ENCODE data around the gene LTC4S. TPM values are rescaled to one million over a fixed set of nuclear protein-coding genes. Genes with fewer than 3 reads are reported as not detected.

The LTC4S gene
- total and polyA plus RNA-seq, 9 of the 15 experiments (the other 6 are each of a cell fraction or from before 2014, with no cell fraction given): 0.17 to 0.77 (median 0.75) TPM; not detected in 6

GRCh38 chr5:179841621-179842020 lies 47.8 kb downstream of the LTC4S start:
- Histone ChIP-seq H4K20me1 (replicated peaks; ENCODE audit: control insufficient read depth, insufficient read depth, low read length) (no peaks in the 10 kb centered on the region; the same call in 1 of the 2 replicates), H3K4me3 (no peak overlapping the region), H3K4me1 (replicated peaks in 1 of 2; ENCODE audit: control insufficient read depth in 2 of 2, insufficient read depth in 2 of 2, low read length in 2 of 2) (peaks cover 0 to 7% of the 10 kb centered on the region in 2 experiments; a peak in 3 of 5 replicates), H3K27ac (ENCODE audit: extremely low read depth, low read depth, low read length) (no peak overlapping the region), H3K27me3 (ENCODE audit: control insufficient read depth in 2 of 2, insufficient read depth in 2 of 2, low read length in 2 of 2) (no peaks in the 10 kb centered on the region), H3K79me2 (ENCODE audit: control insufficient read depth, insufficient read depth, low read length) (no peaks in the 10 kb centered on the region), H2AFZ (ENCODE audit: low read depth, low read length) (no peak overlapping the region), H3K9ac (ENCODE audit: insufficient read depth in 1 of 2, low read depth in 2 of 2, low read length in 2 of 2) (no peak overlapping the region), H3K9me3 (replicated peaks; ENCODE audit: control insufficient read depth, insufficient read depth, low read depth, low read length) (no peaks in the 10 kb centered on the region), H3K4me2 (ENCODE audit: insufficient read depth, low read length) (no peak overlapping the region), H3K36me3 (ENCODE audit: control insufficient read depth, insufficient read depth, low read length) (peaks cover 45% of the 10 kb centered on the region; the same call in 2 of the 3 replicates), H3K9me1 (ENCODE audit: control insufficient read depth, insufficient read depth, low read length) (no peaks in the 10 kb centered on the region)
- in situ Hi-C loops (cut with MboI): no loop called here
- no peak for FAIRE-seq
- intact Hi-C loops (cut with micrococcal nuclease): no loop called here
- no peak for ATAC-seq
- POLR2A ChIA-PET: interaction anchor here (1.0 kb wide), 1 partner anchor 234 kb away, joined by 3 read pairs; no protein-coding TSS in a partner anchor
- WGBS (ENCODE audit: insufficient coverage, low coverage, missing lambda C conversion rate): 86% methylated on average over 9 of the region's 9 CpGs
- no TSS peak for BruUV-seq (replicated peaks)
- CTCF ChIA-PET (ENCODE audit: low intra/inter-chr PET ratio): no interaction called here
- DNase-seq (ENCODE audit: extremely low read depth in 1 of 4, low spot score in 3 of 4): no peak
- TF ChIP-seq MTA1 (IDR thresholded peaks at IDR 0.05; ENCODE audit: borderline replicate concordance) (no peak), HCFC1 (IDR thresholded peaks at IDR 0.05; ENCODE audit: low read depth, low read length) (no peak), KAT2B (IDR thresholded peaks at IDR 0.05; ENCODE audit: low read depth, low read length) (no peak)

MicroRNAs encoded within 50 kb of the gene (microRNA counts, 767-probe panel; counts per million panel counts)
- microRNA hsa-miR-1229: not detected

Small RNA genes lying within 50 kb of the gene (microRNA-seq; reads per million reads assigned to microRNA genes)
- gene MIR1229 (ENCODE audit: borderline microRNAs expressed): 1.5 reads per million, percentile 19 among the genes with 10 or more reads in this experiment

Small RNA genes lying within 50 kb of the gene (small RNA-seq; reads per million reads assigned to genes)
- not detected for gene MIR1229

Other genes with a start within 250 kb of the LTC4S start
Only the 7 nearest of the 9 such genes appear.
- not detected in 2 replicates for gene CBY3, start 113.0 kb upstream of the LTC4S start, total RNA-seq (2014; rRNA removed)
- gene CBY3, start 113.0 kb upstream of the LTC4S start, total RNA-seq (2014; rRNA removed; fragmentation: Illumina TruSeq; extraction: Trizol): not detected in 2 replicates
- not detected in 2 replicates for gene CBY3, start 113.0 kb upstream of the LTC4S start, total RNA-seq (2015; rRNA removed; fragmentation: Illumina TruSeq; extraction: Trizol)
- gene CBY3, start 113.0 kb upstream of the LTC4S start, total RNA-seq (2021): not detected in 2 replicates
- not detected in 2 replicates for gene CBY3, start 113.0 kb upstream of the LTC4S start, polyA plus RNA-seq (2011; rRNA removed)
- gene CBY3, start 113.0 kb upstream of the LTC4S start, polyA plus RNA-seq (2014; fragmentation: Illumina TruSeq; extraction: Trizol): not detected in 2 replicates
- not detected for gene CBY3, start 113.0 kb upstream of the LTC4S start, polyA plus RNA-seq (2014; fragmentation: Nextera tagmentation; extraction: Ambion mirVana)
- not detected in 2 replicates for gene CBY3, start 113.0 kb upstream of the LTC4S start, polyA plus RNA-seq (2014; rRNA removed)
- 353 and 366 TPM in 2 replicates for gene CANX, start 95.0 kb upstream of the LTC4S start, total RNA-seq (2014; rRNA removed)
- gene CANX, start 95.0 kb upstream of the LTC4S start, total RNA-seq (2014; rRNA removed; fragmentation: Illumina TruSeq; extraction: Trizol): 589 and 672 TPM in 2 replicates
- 630 and 666 TPM in 2 replicates for gene CANX, start 95.0 kb upstream of the LTC4S start, total RNA-seq (2015; rRNA removed; fragmentation: Illumina TruSeq; extraction: Trizol)
- gene CANX, start 95.0 kb upstream of the LTC4S start, total RNA-seq (2021): 707 and 758 TPM in 2 replicates
- 893 and 901 TPM in 2 replicates for gene CANX, start 95.0 kb upstream of the LTC4S start, polyA plus RNA-seq (2011; rRNA removed)
- gene CANX, start 95.0 kb upstream of the LTC4S start, polyA plus RNA-seq (2014; fragmentation: Illumina TruSeq; extraction: Trizol): 483 and 593 TPM in 2 replicates
- gene CANX, start 95.0 kb upstream of the LTC4S start, polyA plus RNA-seq (2014; fragmentation: Nextera tagmentation; extraction: Ambion mirVana): 100 to 1,000 TPM; 155 to 221 TPM
- 402 and 423 TPM in 2 replicates for gene CANX, start 95.0 kb upstream of the LTC4S start, polyA plus RNA-seq (2014; rRNA removed)
- gene MAML1, start 61.2 kb upstream of the LTC4S start, total RNA-seq (2014; rRNA removed): 7.0 and 9.4 TPM in 2 replicates
- 4.8 and 4.9 TPM in 2 replicates for gene MAML1, start 61.2 kb upstream of the LTC4S start, total RNA-seq (2014; rRNA removed; fragmentation: Illumina TruSeq; extraction: Trizol)
- 7.0 and 7.5 TPM in 2 replicates for gene MAML1, start 61.2 kb upstream of the LTC4S start, total RNA-seq (2015; rRNA removed; fragmentation: Illumina TruSeq; extraction: Trizol)
- 16.1 and 18.4 TPM in 2 replicates for gene MAML1, start 61.2 kb upstream of the LTC4S start, total RNA-seq (2021)
- gene MAML1, start 61.2 kb upstream of the LTC4S start, polyA plus RNA-seq (2011; rRNA removed): 4.3 and 8.2 TPM in 2 replicates
- gene MAML1, start 61.2 kb upstream of the LTC4S start, polyA plus RNA-seq (2014; fragmentation: Illumina TruSeq; extraction: Trizol): 12.7 and 13.4 TPM in 2 replicates
- gene MAML1, start 61.2 kb upstream of the LTC4S start, polyA plus RNA-seq (2014; fragmentation: Nextera tagmentation; extraction: Ambion mirVana): under 1 TPM; 0.32 to 0.45 TPM
- gene MAML1, start 61.2 kb upstream of the LTC4S start, polyA plus RNA-seq (2014; rRNA removed): 10.1 and 10.6 TPM in 2 replicates
- 75.4 and 97.9 TPM in 2 replicates for gene MGAT4B, start 12.9 kb downstream of the LTC4S start, total RNA-seq (2014; rRNA removed)
- gene MGAT4B, start 12.9 kb downstream of the LTC4S start, total RNA-seq (2014; rRNA removed; fragmentation: Illumina TruSeq; extraction: Trizol): 53.9 and 64.8 TPM in 2 replicates
- gene MGAT4B, start 12.9 kb downstream of the LTC4S start, total RNA-seq (2015; rRNA removed; fragmentation: Illumina TruSeq; extraction: Trizol): 62.2 and 64.4 TPM in 2 replicates
- gene MGAT4B, start 12.9 kb downstream of the LTC4S start, total RNA-seq (2021): 120 and 133 TPM in 2 replicates
- 77.2 and 79.8 TPM in 2 replicates for gene MGAT4B, start 12.9 kb downstream of the LTC4S start, polyA plus RNA-seq (2011; rRNA removed)
- 80.2 and 90.3 TPM in 2 replicates for gene MGAT4B, start 12.9 kb downstream of the LTC4S start, polyA plus RNA-seq (2014; fragmentation: Illumina TruSeq; extraction: Trizol)
- gene MGAT4B, start 12.9 kb downstream of the LTC4S start, polyA plus RNA-seq (2014; fragmentation: Nextera tagmentation; extraction: Ambion mirVana): under 1 TPM; 0.34 to 0.37 TPM
- gene MGAT4B, start 12.9 kb downstream of the LTC4S start, polyA plus RNA-seq (2014; rRNA removed): 75.9 and 88.5 TPM in 2 replicates
- gene SQSTM1, start 26.9 kb downstream of the LTC4S start, total RNA-seq (2014; rRNA removed): 148 and 236 TPM in 2 replicates
- gene SQSTM1, start 26.9 kb downstream of the LTC4S start, total RNA-seq (2014; rRNA removed; fragmentation: Illumina TruSeq; extraction: Trizol): 32.0 and 37.6 TPM in 2 replicates
- 107 and 109 TPM in 2 replicates for gene SQSTM1, start 26.9 kb downstream of the LTC4S start, total RNA-seq (2015; rRNA removed; fragmentation: Illumina TruSeq; extraction: Trizol)
- gene SQSTM1, start 26.9 kb downstream of the LTC4S start, total RNA-seq (2021): 148 and 151 TPM in 2 replicates
- gene SQSTM1, start 26.9 kb downstream of the LTC4S start, polyA plus RNA-seq (2011; rRNA removed): 44.8 and 45.2 TPM in 2 replicates
- gene SQSTM1, start 26.9 kb downstream of the LTC4S start, polyA plus RNA-seq (2014; fragmentation: Illumina TruSeq; extraction: Trizol): 75.0 and 79.8 TPM in 2 replicates
- 1 to 10 TPM; 5.6 to 8.2 TPM for gene SQSTM1, start 26.9 kb downstream of the LTC4S start, polyA plus RNA-seq (2014; fragmentation: Nextera tagmentation; extraction: Ambion mirVana)
- gene SQSTM1, start 26.9 kb downstream of the LTC4S start, polyA plus RNA-seq (2014; rRNA removed): 64.0 and 70.7 TPM in 2 replicates
- 16.8 and 22.7 TPM in 2 replicates for gene MRNIP, start 64.8 kb downstream of the LTC4S start, total RNA-seq (2014; rRNA removed)
- 7.2 and 9.7 TPM in 2 replicates for gene MRNIP, start 64.8 kb downstream of the LTC4S start, total RNA-seq (2014; rRNA removed; fragmentation: Illumina TruSeq; extraction: Trizol)
- 10.4 and 12.2 TPM in 2 replicates for gene MRNIP, start 64.8 kb downstream of the LTC4S start, total RNA-seq (2015; rRNA removed; fragmentation: Illumina TruSeq; extraction: Trizol)
- 18.4 and 20.7 TPM in 2 replicates for gene MRNIP, start 64.8 kb downstream of the LTC4S start, total RNA-seq (2021)
- gene MRNIP, start 64.8 kb downstream of the LTC4S start, polyA plus RNA-seq (2011; rRNA removed): 25.6 and 35.4 TPM in 2 replicates
- gene MRNIP, start 64.8 kb downstream of the LTC4S start, polyA plus RNA-seq (2014; fragmentation: Illumina TruSeq; extraction: Trizol): 18.0 and 18.5 TPM in 2 replicates
- 1 to 10 TPM; 3.6 to 6.2 TPM for gene MRNIP, start 64.8 kb downstream of the LTC4S start, polyA plus RNA-seq (2014; fragmentation: Nextera tagmentation; extraction: Ambion mirVana)
- gene MRNIP, start 64.8 kb downstream of the LTC4S start, polyA plus RNA-seq (2014; rRNA removed): 39.0 and 42.7 TPM in 2 replicates
- gene TBC1D9B, start 113.9 kb downstream of the LTC4S start, total RNA-seq (2014; rRNA removed): 16.1 and 24.0 TPM in 2 replicates
- gene TBC1D9B, start 113.9 kb downstream of the LTC4S start, total RNA-seq (2014; rRNA removed; fragmentation: Illumina TruSeq; extraction: Trizol): 13.0 and 20.7 TPM in 2 replicates
- 35.8 and 36.6 TPM in 2 replicates for gene TBC1D9B, start 113.9 kb downstream of the LTC4S start, total RNA-seq (2015; rRNA removed; fragmentation: Illumina TruSeq; extraction: Trizol)
- 54.3 and 59.1 TPM in 2 replicates for gene TBC1D9B, start 113.9 kb downstream of the LTC4S start, total RNA-seq (2021)
- 33.5 and 46.0 TPM in 2 replicates for gene TBC1D9B, start 113.9 kb downstream of the LTC4S start, polyA plus RNA-seq (2011; rRNA removed)
- gene TBC1D9B, start 113.9 kb downstream of the LTC4S start, polyA plus RNA-seq (2014; fragmentation: Illumina TruSeq; extraction: Trizol): 33.7 and 37.5 TPM in 2 replicates
- gene TBC1D9B, start 113.9 kb downstream of the LTC4S start, polyA plus RNA-seq (2014; fragmentation: Nextera tagmentation; extraction: Ambion mirVana): 1 to 10 TPM; 2.9 to 4.2 TPM
- 43.7 and 51.0 TPM in 2 replicates for gene TBC1D9B, start 113.9 kb downstream of the LTC4S start, polyA plus RNA-seq (2014; rRNA removed)

Measured in K562 (cell line).